ENCODE results near the gene MOCS1.
"Not testable (repeated sequence)": the region's sequence is repeated elsewhere in the genome, so short reads cannot be mapped to it uniquely, and the experiment has no call there.

Gene MOCS1

DNA sequence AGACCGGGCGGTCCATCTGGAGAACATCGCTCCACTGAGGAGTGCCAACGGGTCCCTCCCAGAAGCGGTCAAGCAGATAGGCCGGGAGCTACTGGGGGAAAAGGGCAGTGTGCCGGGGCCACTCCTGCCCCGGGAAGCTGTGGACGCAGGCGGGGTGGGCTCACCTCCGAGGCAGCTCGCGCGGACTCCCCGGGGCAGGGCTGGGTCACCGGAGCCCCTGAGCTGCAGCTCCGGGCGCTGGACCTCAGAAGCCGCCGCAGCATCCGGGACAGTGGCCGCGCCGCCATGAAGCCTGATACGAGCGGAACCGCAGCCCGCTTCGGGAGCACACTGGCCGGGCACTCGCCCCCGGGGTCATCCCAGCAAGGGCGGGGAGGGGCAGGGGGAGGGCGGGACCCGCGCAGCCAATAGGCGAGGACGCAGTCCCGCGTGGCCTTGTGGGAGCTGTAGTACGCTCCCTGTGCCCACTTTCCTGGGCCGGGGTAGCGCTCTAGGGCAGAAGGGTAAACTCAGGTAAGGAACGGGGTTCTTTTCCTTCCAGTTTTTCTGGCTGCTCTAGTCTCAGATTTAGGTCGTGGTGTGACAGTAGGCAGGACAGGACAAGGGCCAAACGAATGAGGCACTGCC is at the start of gene MOCS1:
MOCS1 (minus strand) TSS at position 332 of the 627 bp plus-strand sequence; CDS start at position 287, 45 bp downstream.
- peak; percentile 14 to 41 for DNase-seq (ENCODE audit: low read depth in 2 of 2)

DNA sequence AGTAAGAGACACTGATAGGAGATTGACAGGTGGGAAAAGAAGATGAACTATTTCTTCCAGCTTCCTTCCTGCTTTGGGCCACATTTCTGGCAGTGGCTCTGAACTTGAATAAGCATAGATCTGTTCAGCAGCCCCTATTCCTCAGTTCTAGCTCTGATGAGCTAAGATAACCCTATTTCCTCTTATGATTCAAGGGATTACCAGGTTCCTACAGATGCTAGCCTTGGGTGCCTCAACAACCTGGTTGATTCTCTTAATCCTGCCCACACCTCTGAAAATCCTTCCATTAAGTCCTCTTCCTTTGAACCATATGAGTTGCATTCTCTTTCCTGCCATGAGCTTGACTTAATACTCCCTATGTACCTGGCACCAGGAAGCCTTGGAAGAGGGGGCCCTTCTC is 49.8 kb upstream of the MOCS1 start:
- DNase-seq (ENCODE audit: low read depth in 2 of 2) = no peak

DNA sequence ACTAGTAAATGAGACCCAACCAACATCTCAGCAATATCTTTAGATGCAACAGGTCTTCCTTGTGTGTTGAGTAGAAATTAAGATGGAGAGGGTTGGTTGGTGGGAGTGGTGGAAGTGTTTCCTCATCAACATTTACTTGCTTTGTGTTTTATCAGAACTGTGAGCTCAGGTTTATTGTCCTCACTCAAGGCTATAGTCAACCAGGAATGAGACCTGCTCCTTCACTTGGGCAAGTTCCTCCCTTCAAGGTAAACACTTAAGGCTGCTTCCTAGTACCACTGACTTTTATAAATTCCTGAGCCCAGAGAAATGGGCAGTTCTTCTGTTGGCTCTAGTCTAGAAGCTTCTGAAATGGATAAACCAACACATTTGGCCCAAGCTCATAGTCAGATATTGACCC is 48.9 kb upstream of the MOCS1 start:
- no peak for DNase-seq (ENCODE audit: low read depth in 2 of 2)

DNA sequence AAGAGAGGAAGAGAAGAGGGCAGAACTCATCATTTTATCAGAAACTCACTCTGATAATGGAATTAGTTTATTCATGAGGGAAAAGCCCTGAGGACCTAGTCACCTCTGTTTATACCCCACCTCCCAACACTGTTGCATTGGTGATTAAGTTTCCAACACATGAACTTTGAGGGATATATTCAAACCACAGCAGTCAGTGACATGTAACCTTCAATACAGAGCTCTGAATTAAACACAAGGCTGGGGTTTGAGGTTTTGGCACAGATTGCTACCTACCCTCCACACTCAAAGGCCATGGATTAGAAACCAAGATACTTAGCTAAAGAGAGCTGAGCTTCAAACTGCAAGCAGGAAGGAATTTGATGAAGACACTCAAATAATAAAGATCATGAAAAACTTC is 48.5 kb upstream of the MOCS1 start:
- no peak for DNase-seq (ENCODE audit: low read depth in 2 of 2)

DNA sequence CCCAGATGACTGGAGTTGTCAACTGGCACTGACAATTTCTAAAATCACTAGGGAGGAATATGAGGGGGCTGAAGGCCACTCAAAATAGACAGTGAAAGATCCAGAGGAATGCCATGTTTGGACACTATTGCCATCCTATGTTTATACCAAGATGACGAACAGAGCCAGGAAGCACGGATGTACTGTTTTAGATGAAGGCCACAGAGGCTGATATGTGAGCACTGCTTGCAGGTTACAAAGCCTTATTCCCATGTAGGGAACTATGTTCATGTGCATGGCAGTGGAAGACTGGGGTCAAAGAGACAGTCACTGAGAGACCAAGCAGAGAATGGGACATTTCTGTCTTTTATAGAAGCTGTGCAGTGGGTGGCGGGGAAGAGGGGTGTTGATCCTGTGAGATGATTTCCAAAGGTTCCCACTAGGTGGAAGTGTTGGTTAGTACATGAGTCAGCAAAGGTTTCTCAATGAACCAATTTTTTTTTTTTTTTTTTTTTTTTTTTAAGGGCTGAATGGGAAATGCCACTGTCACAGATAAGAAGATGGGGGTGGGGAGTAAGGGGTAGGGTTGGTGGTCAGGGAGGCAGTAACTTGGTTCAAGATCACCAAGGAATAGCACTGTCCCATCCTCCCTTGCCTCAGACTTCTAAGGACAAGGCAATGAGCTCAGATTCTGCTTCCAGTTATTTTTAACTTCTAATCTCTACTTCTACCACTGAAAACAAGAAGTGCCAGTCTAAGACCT is 46.7 kb upstream of the MOCS1 start:
- DNase-seq (ENCODE audit: low read depth in 2 of 2) = no peak

DNA sequence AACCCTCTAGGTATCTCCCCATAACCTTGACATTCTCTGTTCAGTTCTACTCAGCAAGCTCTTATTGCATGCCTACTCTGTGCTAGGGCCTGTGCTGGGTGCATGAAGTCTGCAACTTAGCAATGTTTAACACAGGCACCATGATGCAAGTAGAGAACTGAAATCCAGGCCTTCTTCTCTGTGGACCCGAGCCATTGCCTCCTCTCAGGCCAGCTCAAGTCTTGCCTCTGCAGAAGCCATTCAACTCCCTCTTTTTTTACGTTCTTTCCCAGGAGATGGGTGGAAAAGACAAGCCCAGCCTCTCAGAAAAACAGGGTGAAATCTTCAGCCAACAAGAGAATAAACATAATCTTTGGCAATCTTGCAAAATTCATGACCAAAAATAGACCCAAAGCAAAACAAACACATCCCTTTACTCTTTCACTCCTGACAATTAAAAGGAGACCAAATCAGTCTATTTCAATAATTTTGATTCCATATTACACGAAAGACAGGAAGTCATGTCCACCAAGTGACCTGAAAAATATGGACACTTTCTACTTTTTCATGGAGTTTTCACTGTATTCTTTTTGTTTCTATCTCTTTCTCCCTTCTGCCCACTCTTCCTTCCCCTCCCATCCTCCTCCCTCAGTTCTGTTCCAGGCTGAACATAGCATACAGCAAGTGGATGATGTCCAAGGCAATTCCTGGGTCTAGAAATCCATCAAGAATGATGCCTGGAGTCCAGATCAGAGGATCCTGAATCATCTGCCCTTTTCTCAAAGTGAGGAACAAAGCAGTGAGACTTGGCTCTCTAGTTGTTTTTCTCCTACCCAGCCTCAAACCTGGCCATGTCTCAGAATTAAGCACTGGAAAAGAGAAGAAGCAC is 45.4 kb upstream of the MOCS1 start:
- DNase-seq (ENCODE audit: low read depth in 2 of 2) = no peak

DNA sequence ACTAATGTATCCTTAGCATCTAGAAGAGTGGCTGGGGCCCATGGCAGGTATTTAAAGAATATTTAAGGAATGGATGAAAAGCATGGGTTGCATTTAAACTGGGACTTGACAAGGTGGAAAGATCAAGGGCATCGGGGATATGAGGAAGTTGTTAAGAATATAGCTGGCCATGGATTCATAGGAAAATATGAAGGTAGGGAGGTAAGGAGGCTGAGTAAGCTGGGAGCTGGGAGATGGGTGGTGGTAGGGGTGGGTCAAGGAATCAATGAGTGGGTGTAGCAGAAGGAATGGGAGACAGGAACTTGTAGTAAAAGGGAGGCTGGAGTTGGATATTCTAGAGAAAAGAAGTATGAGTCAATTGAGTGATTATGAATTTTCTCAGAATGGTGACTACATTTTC is 44.0 kb upstream of the MOCS1 start:
- DNase-seq (ENCODE audit: low read depth in 2 of 2) = no peak

DNA sequence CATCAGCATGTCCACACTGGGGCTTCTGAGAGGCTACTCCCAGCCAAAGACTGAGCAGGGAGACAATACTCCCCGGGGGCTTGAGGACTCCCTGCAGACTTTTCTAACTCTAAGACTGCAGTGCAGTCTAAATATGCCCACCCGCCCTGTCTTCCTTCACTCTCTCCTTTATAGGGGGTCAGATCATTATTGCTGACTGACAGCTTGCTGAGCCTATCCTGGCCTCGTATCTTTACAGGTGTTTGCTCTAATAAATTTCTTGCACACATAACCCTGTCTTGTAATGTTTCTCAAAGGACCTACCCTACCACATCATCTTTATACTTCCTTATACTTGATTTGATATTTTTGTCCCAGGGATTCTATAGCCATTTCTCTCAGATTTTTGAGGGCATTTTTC is 39.4 kb upstream of the MOCS1 start:
- DNase-seq (ENCODE audit: low read depth in 2 of 2) = no peak

DNA sequence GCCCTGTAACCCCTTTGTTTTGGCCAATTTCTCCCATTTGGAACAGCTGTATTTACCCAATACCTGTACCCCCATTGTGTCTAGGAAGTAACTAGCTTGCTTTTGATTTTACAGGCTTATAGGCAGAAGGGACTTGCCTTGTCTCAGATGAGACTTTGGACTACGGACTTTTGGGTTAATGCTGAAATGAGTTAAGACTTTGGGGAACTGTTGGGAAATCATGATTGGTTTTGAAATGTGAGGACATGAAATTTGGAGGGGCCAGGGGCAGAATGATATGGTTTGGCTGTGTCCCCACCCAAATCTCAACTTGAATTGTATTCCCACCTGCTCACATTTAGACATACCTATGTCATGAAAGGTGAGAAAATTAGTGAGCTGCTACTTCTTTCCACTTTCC is 38.5 kb upstream of the MOCS1 start:
- not testable (repeated sequence) for DNase-seq (ENCODE audit: low read depth in 2 of 2)

DNA sequence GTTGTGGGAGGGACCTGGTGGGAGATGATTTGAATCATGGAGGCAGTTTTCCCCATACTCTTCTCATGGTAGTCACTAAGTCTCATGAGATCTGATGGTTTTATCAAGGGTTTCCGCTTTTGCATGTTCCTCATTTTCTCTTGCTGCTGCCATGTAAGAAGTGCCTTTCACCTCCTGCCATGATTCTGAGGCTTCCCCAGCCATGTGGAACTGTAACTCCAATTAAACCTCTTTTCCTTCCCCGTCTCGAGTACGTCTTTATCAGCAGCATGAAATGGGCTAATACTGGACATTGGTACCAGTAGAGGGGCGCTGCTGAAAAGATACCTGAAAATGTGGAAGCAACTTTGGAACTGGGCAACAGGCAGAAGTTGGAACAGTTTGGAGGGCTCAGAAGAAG is 36.9 kb upstream of the MOCS1 start:
- not testable (repeated sequence) for DNase-seq (ENCODE audit: low read depth in 2 of 2)

DNA sequence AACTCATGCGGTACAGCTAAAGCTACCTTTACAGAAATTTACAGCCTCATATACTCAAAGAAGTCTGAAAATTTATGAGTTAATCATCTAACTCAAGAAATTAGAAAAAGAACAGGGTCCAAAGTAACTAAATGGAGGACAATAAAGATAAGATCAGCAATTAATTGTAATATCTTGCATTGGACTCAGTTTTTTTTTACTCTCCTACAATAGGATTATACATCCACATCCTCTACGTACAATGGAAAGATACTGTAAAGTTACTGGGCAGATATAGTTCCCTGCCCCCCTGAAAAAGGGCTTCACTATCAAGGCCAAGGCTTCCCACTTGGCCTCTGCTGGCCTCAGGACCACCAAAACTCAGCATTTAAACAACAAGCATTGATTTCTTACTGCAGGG is 31.5 kb upstream of the MOCS1 start:
- DNase-seq (ENCODE audit: low read depth in 2 of 2) = no peak

DNA sequence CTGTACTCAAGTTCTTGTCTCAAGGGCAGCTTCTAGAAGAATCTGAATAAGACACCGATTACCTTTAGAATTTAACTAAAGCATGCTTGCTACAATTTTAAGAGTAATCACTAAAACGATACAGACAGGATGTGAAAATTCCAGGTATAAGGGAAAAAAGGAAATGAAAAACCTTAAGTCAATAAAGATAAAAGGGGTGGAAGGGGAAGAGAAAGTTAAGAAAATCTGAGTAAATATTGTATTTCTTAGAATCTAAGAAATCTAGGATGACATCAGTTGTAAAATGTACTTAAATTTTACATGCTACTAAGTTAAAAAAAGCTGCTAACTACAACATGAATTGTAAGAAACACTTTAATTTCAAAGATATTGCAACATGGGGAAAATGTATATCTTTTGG is 30.3 kb upstream of the MOCS1 start:
- DNase-seq (ENCODE audit: low read depth in 2 of 2) = no peak

DNA sequence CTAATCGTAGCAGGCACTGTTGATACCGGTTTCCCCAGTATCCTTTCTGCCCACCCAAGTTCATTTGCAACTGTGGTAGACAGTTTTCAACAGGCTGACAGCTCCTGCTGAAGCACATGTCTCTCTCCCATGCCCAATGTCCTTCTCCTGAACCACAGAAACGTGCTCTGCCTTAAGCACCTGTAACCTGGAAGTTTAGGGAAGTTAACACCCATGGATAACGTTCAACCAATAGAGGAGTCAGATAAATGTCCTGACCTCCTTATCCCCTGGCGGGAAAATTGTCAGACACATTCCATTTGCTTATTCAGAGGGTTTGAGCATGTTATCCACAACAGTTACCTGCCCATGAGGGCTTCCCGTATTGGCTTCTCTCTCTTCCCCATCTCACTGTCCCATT is 29.8 kb upstream of the MOCS1 start:
- no peak for DNase-seq (ENCODE audit: low read depth in 2 of 2)

DNA sequence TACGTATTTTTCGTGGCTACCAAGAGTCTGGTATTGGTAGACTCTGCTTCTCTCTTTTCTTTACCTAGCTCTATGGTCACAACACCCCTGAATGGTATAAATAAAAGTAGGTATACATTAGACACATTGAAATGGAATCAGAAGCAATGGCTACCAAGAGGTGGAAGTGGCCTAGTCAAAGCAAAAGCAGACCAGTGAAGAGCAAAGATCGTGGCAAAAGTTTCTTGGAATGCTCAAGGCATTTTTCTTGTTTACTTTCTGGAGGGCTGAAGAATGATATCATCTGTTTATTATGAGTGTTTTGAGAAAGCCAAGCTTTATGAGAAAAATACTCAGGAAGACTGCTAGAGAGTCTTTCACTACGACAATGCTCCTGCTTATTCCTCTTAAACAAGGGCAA is 28.6 kb upstream of the MOCS1 start:
- DNase-seq (ENCODE audit: low read depth in 2 of 2) = no peak

DNA sequence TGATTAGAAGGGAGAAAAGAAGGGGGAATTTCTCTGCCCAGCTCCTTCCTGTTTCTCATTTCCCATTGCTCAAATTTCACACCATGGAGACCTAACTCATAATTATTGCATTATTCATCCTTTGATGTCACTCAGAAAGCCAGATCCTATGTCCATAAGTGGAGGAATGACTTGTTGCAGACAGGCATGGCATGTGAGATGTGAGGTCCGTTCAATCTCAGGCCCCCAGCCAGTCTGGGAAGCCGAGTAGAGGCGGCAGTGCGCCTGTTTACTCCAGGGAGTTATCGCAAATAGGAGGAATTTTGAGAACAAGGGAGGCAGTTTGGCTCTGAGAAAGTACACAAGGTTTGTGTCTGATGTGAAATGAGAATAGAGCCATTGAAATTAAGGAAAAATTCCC is 26.9 kb upstream of the MOCS1 start:
- no peak for DNase-seq (ENCODE audit: low read depth in 2 of 2)

DNA sequence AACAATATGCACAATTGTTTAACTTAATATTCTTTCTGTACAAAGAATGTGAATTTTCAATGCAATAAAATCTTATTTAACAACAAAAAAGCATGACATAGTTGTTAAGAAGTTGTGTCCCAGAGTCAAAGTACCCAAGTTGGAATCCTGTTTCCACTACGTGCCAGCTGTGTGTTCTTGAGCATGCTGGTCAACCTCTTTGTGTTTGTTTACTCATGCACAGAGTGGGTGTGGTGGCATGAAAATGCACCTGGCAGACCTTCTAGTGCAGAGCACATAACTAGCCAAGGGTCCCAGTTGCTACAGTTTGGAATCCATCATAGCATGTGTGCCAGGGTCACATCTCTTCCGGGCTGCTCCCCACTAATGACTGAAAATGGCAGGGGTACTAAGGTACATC is 24.7 kb upstream of the MOCS1 start:
- no peak for DNase-seq (ENCODE audit: low read depth in 2 of 2)

DNA sequence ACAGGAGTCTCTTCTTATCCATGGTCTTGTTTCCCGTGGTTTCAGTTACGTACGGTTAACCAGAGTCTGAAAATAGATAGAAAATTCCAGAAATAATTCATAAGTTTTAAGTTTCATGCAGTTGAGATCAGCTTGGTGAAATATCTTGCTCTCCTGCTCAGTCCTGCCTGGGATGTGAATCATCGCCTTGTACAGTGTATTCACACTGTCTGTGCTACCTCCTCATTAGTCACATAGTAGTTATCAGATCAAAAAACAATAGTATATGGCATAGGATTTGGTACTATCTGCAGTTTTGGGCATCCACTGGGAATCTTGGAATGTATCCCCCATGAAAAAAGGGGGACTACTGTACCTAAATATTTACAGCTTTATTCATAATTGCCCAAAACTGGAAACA is 22.7 kb upstream of the MOCS1 start:
- DNase-seq (ENCODE audit: low read depth in 2 of 2) = no peak

DNA sequence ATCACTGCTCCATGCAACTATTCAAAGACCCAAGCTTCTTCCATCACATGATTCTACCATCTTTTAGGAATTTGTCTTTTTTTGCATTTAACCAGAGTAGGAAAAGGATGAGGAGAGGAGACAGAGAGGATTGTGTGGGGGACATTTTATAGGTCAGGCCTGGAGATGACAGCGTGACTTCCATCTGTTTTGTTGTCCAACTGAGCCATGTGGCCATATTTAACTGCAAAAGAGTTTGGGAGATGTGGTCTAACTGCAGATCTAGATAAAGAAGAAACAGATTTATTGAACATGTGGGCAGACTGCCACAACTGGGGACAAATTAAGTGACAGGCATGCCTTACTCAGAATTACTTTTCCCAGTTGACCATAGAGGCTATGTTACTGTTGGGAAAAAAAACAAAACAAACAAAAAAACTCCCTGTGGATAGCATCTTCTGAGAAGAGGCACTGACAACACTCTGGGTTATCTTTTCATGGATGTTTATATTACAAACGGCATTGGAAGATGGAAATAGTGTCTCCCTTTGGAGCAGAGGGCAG is 18.9 kb upstream of the MOCS1 start:
- DNase-seq (ENCODE audit: low read depth in 2 of 2) = no peak

DNA sequence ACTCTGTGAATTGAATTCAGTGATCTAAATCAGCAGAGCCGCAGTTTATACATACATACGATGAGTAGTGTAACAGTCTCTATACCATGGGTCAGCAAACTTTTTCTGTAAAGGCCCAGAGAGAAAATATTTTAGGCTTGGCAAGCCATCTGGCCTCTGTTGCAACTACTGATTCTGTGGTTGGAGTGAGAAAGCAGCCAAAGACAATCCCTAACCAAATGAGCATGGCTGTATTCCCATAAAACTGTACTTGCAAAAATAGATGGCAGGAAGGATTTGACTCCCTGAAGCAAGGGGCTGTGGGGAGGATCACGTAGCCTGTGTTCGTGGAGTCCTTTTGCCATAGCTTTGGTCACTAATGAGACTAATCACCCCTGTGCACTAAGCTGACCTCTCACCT is 17.9 kb upstream of the MOCS1 start:
- no peak for DNase-seq (ENCODE audit: low read depth in 2 of 2)

DNA sequence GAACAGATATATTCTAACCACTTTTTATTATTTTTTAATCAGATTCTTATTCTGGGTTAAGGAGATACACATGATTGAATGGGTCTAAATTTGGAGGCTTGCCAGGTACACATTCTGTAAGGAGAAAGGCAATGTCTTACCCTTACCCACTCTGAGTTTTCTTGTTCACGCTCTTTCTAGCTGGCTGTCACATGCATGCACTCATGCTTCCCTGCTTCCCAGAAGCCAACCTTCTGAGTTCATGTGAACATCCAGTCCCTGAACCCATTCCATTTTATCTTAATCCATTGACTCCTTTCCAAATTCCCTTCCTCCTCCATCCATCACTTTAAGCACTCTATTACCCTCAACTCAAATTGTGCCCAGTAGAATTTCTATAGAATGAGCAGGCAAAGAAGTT is 17.5 kb upstream of the MOCS1 start:
- DNase-seq (ENCODE audit: low read depth in 2 of 2) = no peak

DNA sequence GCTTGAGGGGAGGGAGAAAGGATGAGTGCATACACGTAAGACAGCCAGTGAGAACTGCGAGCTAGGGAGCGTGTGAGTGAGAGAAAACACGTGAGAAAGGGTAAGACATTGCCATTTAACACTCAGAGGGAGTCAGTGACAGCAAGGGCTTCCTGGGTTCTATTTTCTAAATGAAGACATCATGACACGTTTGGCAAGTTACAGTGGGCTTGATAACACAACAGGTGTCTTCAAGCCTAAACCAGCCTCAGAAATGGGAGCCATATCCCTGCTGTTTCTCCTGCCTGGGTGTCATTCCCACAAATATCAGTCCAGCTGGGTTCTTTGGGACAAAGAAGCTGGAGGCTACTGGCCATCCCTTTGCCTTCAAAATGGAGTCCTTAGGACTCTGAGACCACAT is 16.9 kb upstream of the MOCS1 start:
- no peak for DNase-seq (ENCODE audit: low read depth in 2 of 2)

DNA sequence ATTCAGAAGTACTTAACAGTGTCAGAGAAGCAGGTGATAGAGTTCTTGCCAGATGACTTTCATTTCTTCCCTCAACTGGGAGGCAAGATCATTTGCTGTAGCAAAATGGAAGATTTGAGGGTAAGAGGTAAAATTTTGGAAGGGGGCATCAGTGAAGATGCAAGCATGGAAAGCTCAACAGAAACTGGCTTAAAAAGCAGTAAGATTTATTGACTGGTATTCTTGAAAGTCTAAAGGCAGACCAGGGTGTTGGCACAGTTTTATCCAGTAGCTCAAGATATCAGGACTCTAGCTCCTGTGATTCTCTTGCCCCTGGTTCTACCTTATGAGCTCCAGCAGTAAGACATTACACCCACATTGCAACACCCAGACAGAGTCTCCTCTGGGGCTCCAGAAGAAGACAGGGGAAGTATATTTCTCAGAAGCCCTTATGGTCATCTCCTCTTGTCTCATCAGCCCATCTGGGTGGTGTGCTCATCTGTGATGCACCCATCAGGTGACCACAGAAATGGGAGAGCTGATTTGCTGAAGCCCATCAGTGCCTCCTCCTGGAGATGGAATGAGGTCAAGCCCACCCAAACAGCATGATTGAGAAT is 16.0 kb upstream of the MOCS1 start:
- no peak for DNase-seq (ENCODE audit: low read depth in 2 of 2)
